GM19372 (cell line): ENCODE measurements around the gene GIN1.
"Not testable (repeated sequence)": the region's sequence is repeated elsewhere in the genome, so short reads cannot be mapped to it uniquely, and the experiment has no call there.

Experiments
- ATAC-seq: cut with Tn5 transposase; IDR thresholded peaks from one replicate; pipeline ENCODE4 v1.9.1; 2021; ENCODE audit warnings: mild to moderate bottlenecking, low read depth, moderate library complexity; ENCODE audit not compliant: unreplicated experiment

GIN1 gene

DNA sequence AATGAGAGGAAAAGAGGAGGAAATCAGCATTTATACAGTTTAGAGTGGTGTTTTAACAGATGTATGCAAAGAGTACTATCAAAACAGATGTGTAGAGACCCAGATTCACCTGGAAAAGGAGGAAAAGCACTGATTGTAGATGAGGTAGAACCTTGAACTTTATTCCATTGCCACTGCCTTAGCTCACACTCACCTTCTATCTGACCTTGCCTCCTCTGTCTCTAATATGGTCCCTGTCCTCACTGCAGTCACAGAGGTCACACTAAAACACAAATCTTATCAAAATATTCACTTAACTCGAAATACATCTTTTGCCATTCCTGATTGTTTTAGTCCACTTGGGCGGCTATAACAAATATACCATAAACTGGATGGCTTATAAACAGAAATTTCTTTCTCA lies 7.0 kb downstream of the GIN1 start:
- no peak for ATAC-seq

DNA sequence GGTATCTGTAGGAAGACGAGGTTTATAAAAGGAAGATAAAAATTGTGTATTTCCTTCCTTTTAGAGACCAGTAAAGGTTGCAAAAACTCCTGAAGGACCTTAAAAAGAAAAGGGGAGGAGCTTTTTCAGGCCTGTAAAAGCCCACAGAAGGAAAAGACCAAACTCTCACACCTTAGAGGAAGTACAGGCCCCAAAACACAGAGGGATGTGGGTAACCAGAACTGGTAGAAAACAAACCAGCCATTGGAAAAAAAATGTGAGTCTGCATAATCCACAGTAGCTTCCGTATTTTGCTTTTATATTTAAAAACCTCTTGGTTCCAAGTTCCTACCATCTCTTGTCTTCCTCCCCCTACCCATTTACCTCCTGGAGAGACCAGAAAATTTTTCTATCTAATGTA lies 8.5 kb downstream of the GIN1 start:
- ATAC-seq, result no peak

DNA sequence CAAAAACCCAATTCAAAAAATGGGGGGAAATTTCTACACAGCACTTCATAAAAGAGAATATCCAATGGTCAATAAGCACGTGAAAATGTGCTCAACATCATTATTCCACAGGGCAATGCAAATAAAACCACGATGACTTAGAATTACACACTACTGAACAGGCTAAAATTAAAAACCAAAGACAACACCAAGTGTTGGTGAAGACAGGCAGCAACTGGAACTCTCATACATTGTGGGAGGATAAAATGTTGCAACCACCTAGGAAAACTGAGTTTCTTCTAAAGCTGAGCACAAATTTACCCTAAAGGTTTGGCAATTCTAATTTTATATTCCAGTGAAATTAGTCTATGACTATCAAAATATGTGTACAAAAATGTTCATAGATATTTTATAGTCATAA lies 9.5 kb downstream of the GIN1 start:
- no peak for ATAC-seq

DNA sequence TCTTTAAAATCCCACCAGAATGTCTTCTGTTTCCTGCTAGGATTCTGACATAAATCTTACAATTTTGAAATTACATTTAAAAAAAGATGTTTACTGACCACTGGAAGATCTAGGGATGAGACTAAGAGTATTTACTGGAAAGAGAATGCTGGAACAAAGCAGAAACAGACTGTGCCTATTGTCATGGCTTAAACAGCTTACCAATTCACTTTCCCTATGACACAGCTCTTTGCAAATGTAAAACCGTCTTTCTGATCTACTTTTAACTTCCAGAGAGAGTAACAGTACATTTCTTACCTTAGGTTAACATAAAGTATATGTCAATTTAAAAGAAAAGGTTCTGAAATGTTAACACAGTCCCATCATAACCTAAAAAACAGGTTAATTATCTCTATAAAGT lies 10.7 kb downstream of the GIN1 start:
- no peak for ATAC-seq

DNA sequence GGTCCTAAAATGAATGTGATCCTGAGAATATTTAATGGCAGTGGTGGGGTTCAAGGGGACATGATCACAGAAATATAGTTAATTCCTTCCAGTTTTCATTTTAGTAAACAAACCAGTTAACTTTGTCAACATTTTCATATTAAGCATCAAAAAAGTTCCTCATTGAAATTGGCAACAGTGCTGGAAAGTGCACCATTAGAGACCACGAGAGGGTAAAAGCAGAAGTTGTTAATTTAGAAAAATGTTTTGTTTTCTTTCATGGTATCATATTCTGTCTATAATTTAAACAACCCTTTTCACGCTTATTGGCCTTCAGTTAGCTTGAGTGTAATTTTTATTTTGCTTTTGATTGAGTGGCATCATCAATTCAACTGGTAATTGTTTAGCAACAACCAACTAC lies 11.9 kb downstream of the GIN1 start:
- ATAC-seq, result no peak

DNA sequence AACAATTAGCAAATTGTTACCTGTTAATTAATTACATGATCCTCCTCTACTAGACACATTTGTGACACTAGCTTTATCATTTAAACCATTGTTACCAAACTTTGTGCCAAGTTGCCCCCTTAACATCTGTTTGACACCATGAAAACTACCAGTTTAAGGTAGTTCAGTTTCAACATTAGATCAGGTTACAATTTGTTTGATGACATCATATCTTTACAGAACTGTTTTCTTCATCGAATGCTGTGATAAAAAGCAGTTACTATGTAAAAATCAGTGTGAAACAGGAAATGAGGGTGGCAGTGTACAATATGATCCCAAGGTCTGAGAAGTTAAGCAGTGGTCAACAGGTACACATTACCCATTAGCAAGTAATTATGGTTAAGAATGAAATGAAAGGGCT lies 17.7 kb downstream of the GIN1 start:
- ATAC-seq, result no peak

DNA sequence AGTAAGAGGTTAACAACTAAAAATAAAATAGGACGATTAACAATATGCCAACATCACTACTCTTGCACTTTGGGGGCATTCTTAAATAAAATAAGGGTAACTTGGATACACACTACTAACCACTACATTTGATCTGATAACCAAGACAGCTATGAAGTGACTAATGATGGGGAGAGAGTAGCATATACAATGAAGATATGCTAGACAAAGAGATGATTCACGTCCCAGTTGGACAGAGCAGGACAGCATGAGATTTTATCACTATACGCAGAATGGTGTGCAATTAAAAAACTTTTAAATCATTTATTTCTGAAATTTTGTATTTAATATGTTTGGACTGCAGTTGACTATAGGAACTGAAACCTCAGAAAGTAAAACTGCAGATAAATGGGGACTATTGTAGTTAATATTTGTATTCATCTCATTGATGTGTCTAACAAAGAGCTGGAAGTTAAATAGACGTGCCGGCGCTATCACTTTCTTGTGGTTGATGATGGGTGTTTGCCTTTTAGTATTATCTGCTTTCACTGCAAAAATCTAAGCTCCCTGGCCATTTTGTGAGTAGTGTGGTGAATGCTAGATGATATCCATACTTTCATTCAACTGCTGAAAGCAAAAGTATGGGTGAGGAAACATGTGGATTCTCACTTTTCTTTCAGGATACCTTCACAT lies 18.7 kb downstream of the GIN1 start:
- ATAC-seq, result no peak

DNA sequence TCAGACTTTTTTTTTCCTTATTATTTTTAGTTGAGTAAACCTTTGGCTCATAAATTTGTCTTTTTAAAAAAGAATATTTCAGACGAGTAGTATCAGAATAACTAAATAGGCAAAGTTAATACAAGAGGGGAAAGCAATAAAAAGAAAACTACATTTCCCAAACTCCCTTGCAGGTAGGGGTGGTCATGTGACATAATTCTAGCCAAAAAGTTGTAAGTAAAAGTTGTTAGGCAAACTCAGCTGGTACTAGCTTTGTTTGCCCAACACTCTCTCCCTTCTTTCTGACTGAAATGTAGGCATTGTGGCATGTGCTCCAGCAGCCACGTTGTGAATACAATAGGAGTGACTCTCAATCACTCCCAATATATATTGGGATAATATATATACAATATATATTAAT lies 20.9 kb downstream of the GIN1 start:
- no peak for ATAC-seq

DNA sequence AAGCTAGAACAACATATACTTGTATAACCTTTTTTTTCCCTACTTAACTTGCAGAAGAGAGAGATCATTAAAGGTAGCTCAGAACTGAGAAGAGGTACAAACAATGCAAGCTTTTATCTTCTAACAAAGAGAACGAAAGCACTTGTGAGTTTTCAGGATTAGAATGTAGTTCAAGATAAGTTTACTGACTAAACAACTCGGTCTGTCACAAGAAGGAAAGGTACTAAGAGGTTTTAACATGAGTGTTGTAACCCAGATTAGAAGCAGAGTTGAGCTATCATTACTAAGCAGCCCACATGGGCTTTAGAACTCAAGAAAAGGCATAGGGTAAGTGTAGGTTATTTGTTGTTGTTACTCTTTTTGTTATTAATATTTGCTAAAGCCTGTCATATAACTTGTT lies 25.2 kb downstream of the GIN1 start:
- ATAC-seq, result no peak

DNA sequence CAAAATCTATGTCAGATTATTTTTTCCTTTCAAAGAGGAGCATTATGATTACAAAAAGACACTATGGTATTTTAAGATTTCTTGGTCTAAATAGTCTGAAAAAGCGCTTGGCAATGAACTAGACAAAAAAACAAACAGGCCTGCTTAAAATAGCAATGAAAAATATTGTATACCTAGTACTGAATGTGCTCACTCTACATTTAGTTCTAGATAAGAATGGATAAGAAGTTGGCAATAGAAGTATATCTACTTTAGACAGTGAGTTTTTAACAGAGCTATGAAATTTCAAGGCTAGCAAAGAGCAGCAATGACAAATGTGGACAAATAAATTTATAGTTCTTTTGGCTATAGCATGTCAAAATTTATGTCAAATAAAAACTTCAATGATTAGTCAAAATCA lies 26.2 kb downstream of the GIN1 start:
- ATAC-seq, result no peak

DNA sequence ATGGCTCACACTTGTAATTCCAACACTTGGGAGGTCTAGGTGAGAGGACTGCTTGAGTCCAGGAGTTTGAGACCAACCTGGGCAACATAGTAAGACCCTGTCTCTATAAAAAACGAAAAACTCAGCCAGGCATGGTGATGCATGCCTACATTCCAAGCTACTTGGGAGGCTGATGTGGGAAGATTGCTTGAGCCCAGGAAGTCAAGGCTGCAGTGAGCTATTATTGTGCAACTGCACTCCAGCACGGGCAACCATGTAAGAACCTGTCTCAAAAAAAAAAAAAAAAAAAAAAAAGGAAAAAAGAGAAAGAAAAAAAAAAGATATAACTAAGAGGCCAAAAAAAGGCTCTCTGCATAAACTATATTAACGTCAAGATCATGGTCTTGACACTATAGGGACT lies 27.3 kb downstream of the GIN1 start:
- ATAC-seq, result no peak

DNA sequence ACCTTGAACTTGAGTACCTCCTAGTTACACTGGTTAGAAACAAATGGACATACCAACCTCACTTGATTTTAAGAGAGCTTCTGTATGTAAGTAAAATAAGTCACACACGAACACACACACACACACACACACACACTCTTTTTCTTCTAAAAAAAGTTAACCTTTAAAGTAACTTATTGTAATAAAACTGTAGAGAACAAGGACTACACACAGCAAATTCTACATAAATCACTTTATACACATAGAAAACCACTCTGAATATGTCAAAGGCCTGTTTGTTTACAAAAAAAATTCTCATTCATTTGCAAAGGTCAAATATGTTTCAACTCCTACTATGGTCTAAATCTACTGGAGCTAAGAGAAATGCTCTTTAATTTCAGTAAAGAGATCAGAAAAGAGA lies 29.1 kb downstream of the GIN1 start:
- ATAC-seq, result no peak

DNA sequence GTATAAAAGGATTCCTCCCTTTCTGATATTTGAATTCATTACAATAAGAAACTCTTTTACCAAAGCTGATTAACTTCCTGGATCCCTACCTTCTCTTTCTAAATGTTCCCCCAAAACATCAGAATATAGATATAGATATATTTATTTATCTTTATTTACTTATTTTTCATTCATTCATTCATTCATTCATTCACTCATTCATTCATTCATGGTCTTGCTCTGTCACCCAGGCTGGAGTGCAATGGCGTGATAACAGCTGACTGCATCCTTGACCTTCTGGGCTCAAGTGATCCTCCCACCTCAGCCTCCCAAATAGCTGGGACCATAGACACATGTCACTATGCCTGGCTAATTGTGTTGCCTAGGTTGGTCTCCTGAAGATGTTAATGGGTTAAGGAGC lies 30.7 kb downstream of the GIN1 start:
- no peak for ATAC-seq

DNA sequence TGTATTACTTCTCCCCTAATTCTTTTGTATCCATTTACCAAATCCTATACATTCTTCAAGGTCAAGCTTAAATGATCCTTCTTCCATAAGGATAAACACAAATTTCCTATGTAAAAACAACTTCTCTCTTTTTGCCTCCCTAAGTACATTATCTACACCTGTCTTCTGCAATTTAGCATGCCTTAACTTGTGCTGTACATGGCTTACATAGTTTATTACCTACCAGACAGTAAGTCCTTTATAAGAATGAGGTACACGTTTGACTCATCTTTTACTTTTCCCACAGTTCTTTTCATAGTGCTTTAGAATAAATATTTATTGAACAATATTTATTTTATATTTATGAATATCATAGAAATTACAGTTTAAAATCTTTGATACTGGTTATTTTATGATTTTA lies 33.4 kb downstream of the GIN1 start:
- ATAC-seq, result no peak

DNA sequence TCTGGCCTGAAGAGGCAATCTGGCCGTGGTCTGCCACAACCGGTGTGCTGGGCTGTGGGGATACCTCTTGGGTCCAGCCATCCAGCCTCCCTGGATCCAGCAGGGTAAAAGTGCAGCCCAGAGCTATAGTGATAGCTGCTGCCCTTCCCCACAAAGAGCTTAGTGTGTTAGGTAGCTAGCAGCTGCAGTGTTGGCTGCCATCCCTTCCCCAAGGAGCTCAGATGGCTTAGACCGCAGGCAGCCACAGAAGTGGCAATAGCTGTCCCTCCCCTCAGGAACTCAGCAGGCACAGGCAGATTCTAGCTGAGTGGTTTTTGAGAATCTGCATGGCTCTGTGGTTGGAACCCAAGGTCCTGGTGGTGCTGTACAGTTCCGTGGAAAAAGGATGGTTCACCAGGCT lies 40.1 kb downstream of the GIN1 start:
- no peak for ATAC-seq

DNA sequence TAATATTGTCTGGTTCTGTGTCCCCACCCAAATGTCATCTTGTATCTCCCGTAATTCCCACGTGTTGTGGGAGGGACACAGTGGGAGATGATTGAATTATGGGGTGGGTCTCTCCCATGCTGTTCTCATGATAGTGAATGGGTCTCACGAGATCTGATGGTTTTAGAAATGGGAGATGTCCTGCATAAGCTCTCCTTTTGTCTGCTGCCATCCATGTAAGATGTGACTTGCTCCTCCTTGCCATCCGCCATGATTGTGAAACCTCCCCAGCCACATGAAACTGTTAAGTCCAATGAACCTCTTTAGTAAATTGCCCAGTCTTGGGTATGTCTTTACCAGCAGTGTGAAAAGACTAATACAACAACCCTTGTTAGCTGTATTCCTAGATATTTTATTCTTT lies 44.5 kb downstream of the GIN1 start:
- no peak for ATAC-seq

DNA sequence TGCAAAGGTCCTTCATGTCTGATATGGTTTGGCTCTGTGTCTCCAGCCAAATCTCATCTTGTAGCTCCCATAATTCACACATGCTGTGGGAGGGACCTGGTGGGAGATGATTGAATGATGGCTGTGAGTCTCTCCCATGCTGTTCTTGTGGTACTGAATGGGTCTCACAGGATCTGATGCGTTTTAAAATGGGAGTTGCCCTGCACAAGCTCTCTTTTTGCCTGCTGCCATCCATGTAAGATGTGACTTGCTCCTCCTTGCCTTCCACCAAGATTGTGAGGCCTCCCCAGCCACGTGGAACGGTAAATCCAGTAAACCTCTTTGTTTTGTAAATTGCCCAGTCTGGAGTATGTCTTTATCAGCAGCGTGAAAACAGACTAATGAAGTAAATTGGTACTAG lies 46.4 kb downstream of the GIN1 start:
- not testable (repeated sequence) for ATAC-seq

DNA sequence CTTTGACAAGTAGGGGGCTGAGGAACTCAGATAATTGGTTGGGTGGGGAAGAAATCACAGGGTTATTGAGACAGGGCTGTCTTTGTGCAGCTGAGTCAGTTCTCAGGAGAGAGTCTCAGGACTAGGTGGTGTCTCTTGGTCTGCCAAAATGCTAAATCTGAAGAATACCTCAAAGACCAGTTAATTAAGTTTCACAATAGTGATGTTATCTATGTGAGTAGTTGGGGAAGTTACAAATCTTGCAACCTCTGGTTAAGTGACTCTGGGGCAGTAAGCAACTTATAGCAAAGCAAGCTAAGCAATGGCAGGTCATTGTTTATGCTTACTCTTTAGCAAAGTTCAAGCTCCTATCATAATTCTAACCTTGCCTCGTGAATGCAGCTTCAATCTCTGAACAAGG lies 53.6 kb downstream of the GIN1 start:
- ATAC-seq, result no peak

DNA sequence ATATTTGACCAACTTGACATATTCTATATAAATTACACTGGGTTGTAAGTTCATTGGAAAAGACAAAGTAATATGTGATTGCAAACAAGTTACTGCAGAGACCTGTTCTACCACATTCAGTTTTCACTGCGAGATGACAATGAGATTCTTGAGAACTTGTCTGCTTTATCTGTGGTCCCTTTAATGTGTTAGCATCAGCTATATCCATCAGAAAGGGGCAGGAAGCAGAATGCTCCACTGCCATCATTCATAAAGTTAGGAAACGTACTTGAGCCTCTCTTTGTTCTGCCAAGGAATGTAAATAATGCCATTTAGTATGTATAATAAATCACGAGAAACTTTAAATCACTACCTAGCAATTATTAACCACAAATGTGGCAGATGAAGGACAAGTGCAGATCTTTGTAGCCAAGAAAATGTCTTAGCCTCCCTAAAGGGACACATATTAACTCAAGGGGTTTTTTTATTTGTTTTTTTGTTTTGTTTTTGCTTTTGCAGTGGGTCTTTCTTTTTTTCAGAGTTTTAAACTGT lies 59.4 kb downstream of the GIN1 start:
- no peak for ATAC-seq

DNA sequence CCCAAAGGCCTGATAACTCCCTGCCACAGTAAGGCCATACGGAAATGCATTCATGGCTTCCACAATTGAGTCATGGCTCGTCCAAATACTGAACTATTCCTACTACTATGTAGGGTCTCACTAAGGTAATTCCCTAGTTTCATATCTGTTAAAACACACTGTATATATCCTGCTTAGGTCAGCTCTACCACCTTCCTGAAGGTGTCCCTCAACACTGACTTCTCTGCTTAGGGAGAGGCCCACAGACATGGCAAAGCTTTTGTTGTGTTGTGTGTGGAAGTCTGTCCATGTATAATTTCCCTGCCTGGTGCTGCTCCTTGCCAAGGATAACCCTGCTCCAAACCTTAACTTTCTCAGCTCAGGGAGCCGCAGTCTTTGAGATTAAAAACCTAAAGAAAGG lies 60.4 kb downstream of the GIN1 start:
- no peak for ATAC-seq

DNA sequence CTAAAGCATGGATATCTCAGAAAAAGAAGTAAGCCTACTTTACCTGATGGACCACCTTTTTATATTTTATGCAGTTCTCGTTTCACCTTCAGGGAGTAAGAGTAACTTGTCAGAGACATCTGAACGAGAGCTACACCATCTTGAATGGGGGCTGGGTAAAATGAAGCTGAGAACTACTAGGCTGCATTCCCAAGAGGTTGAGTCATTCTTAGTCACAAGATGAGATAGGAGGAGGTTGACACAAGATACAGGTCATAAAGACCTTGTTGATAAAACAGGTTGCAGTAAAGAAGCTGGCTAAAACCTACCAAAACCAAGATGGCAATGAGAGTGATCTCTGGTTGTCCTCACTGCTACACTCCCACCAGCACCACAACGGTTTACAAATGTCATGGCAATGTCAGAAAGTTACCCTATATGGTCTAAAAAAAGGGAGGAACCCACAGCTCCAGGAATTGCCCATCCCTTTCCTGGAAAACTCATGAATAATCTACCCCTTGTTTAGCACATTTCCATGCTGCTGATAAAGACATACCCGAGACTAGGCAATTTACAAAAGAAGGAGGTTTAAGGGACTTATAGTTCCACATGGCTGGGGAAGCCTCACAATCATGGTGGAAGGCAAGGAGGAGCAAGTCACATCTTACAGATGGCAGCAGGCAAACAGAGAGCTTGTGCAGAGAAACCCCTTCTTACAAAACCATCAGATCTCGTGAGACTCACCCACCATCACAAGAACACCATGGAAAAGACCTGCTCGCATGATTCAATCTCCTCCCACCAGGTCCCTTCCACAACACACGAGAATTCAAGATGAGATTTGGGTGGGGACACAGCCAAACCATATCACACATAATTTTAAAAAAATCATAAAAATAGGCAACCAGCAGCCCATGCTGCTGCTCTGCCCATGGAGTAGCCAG lies 62.5 kb downstream of the GIN1 start:
- no peak for ATAC-seq

DNA sequence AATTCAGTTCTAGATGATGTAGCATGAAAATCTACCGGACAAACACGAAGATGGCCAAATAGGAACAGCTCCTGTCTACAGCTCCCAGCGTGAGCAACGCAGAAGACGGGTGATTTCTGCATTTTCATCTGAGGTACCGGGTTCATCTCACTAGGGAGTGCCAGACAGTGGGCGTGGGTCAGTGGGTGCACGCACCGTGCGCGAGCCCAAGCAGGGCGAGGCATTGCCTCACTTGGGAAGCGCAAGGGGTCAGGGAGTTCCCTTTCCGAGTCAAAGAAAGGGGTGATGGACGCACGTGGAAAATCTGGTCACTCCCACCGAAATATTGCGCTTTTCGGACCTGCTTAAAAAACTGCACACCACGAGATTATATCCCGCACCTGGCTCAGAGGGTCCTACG lies 73.2 kb downstream of the GIN1 start:
- not testable (repeated sequence) for ATAC-seq
